Activated naive CD8-positive, alpha-beta T cell treated with anti-CD3 and anti-CD28 coated beads, Interleukin-2, amount 50 U/mL, for 24 hours (primary cell): Measurements from ENCODE around the gene KIF12.

Experiments
- ATAC-seq: fragments of 150-1000 bp; cut with Tn5 transposase; one replicate; pipeline ENCODE4 v1.10.0; 2021
- DNase-seq: peaks from one replicate; pipeline ENCODE4 v3.0.0; 2021
- H3K27ac Mint-ChIP-seq: one replicate; pipeline ENCODE4 v1.8.0; 2021; ENCODE audit warnings: mild to moderate bottlenecking, mixed read lengths
- H3K27me3 Mint-ChIP-seq: one replicate; pipeline ENCODE4 v1.8.0; 2021; ENCODE audit warnings: mixed read lengths
- H3K36me3 Mint-ChIP-seq: one replicate; pipeline ENCODE4 v1.8.0; 2021; ENCODE audit warnings: low read depth, mixed read lengths
- H3K4me1 Mint-ChIP-seq: one replicate; pipeline ENCODE4 v1.8.0; 2021; ENCODE audit warnings: mixed read lengths
- H3K4me3 Mint-ChIP-seq: one replicate; pipeline ENCODE4 v1.8.0; 2021; ENCODE audit warnings: mild to moderate bottlenecking, moderate library complexity, mixed read lengths
- H3K9me3 Mint-ChIP-seq: one replicate; pipeline ENCODE4 v1.8.0; 2021; ENCODE audit warnings: mixed read lengths

Gene KIF12

DNA sequence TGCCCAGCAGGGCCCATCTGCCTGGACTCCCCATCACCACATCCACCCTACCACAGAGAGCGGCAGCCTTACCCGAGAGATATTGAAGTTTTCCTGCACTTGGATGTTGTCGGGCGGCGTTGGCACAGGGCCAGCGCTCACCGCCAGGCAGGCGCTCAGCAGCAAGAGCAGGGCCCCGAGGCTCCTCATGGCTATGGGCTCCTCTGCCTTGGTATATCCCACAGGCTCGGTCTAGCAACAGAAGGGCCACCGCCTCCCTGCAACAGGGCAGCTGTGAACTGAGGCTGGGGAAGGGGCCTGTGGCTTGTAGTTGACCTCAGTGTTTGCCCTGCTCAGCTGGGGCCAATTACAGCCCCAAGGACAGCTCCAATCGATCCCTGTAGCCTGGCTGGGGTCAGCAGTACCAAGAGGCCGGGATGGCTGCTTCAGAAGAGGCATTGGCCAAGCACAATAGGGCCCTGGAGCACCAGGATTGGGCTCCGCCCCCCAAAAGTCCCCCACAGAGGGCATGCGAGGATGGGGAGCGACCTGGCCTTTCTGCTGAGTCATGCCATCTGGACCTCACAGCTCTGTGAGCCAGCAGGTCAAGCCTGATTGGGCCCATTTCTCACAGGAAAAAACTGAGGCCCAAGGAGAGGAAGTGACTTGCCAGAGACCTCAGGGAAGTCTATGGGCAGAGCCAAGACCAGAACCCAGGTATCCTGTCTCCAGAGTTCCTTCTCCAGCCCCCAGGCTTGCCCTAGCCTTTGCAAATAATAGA lies 20.9 kb downstream of the KIF12 start, which contains the start of gene AMBP:
Gene AMBP, minus strand, starts transcription at position 280 of the 760 bp plus-strand sequence. Its CDS starts 91 bp downstream, at position 189.
- H3K27ac Mint-ChIP-seq = peak within 1 kb of the TSS; percentile 21
- H3K9me3 Mint-ChIP-seq = no peaks in the 10 kb centered on the region
- H3K27me3 Mint-ChIP-seq = peaks cover 12% of the 10 kb centered on the region
- H3K36me3 Mint-ChIP-seq = no peaks in the 10 kb centered on the region
- DNase-seq = no peak
- ATAC-seq = no peak
- no peaks in the 10 kb centered on the region for H3K4me1 Mint-ChIP-seq
- H3K4me3 Mint-ChIP-seq = no peak within 1 kb of the TSS

DNA sequence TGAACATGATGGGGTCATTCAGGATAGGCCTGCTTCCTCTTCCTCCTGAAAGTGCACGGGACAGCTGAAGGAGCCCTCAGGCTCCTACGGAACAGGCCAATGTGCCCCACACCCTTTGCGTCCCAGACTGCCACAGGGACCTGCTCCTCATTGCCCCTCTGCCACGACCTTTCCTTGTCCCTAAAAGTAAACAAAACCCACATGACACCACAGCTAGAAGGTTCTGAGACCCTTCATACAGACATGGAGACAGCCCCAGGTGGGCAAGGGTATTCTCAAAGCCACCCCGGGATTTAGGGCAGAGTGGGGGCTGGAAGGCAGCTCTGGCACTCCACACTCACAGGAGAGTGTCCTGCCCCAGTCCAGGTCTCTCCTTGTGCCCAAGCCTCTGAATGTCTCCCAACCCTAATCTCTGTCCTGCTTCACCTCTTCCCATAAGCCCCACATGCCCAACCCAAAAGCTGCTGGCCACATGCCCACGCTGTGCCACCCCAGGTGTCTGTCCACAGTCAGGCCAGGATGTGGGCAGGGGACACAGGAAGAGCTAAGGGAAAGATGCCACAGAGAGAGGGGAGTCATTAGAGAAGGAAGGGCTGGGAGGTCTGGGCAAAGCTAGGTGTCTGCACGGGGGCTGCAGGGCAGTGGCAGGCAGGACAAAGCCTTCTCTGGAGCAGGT lies 21.8 kb downstream of the KIF12 start:
- Mint-ChIP-seq H3K9me3 (no peaks in the 10 kb centered on the region), H3K4me1 (no peaks in the 10 kb centered on the region), H3K27me3 (peaks cover 12% of the 10 kb centered on the region), H3K36me3 (no peaks in the 10 kb centered on the region), H3K27ac (no peak overlapping the region), H3K4me3 (no peak overlapping the region)
- DNase-seq = no peak
- no peak for ATAC-seq

DNA sequence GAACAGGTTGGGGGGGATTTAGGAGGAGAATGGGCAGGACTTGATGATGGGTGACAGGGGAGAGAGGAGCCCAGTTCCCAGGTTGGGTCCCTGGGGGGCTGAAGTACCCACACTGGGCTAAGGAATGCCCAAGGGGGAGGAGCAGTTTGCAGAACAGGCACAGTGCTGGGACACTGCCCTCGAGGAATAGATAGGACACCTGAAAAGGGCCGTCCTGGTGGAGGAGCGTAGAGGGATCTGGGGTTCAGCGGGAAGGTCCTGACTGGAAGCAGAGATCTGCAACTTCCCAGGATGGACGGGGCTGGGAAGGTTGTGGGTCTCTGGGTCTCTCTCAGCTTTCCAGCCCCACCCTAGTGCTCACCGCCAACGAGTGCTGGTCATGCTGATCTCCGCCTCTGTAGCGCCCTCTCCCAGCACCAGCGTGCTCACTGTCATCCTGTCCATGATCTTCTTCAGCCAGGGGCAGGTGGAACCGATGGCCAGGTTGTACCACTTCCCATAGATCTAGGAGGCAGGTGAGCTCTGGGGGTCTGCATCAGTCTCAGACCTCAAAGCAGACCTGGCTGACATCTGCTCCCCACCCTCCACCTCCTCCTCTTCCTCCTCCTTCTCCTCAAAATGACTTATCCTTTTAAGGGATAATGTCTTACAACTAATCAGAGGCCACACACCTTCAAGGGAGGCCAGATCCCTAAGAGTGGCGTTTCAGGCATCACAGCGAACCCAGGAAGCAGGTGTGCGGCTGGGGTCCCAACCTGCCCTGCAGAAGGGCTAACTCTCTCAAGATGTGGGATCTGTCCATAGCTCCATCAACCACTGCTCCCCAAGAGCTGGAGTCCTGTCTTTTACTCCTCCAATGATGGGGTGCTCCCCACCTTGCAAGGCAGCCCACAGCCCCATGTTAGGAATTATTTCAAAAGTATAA lies 22.6 kb downstream of the KIF12 start:
- Mint-ChIP-seq H3K4me1 (no peaks in the 10 kb centered on the region), H3K4me3 (no peak overlapping the region), H3K27ac (no peak overlapping the region), H3K36me3 (no peaks in the 10 kb centered on the region), H3K27me3 (peaks cover 12% of the 10 kb centered on the region), H3K9me3 (no peaks in the 10 kb centered on the region)
- DNase-seq (no peak), ATAC-seq (no peak)

DNA sequence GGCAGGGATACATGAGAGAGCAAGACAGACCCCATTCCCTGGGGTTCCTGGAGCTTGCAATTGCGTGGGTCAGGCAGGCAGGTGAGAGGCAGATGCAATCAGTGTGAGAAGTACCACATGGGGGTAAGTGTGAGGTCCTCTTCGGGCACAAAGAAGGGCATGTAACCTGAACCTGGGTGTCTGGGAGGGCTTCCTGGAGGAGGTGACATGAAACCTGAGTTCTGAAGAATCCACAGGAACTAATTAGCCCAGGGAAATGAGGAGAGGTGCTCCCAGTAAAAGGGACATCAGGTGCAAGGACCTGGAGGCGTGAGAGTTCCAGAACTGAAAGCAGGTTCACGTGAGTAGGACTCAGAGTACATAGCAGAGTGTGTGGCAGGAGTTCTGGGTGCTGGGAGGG lies 23.5 kb downstream of the KIF12 start:
- no peak overlapping the region for H3K4me3 Mint-ChIP-seq
- H3K36me3 Mint-ChIP-seq = no peaks in the 10 kb centered on the region
- H3K9me3 Mint-ChIP-seq = no peaks in the 10 kb centered on the region
- no peak for DNase-seq
- ATAC-seq = no peak
- H3K4me1 Mint-ChIP-seq = no peaks in the 10 kb centered on the region
- H3K27me3 Mint-ChIP-seq = peaks cover 12% of the 10 kb centered on the region
- H3K27ac Mint-ChIP-seq = no peak overlapping the region

DNA sequence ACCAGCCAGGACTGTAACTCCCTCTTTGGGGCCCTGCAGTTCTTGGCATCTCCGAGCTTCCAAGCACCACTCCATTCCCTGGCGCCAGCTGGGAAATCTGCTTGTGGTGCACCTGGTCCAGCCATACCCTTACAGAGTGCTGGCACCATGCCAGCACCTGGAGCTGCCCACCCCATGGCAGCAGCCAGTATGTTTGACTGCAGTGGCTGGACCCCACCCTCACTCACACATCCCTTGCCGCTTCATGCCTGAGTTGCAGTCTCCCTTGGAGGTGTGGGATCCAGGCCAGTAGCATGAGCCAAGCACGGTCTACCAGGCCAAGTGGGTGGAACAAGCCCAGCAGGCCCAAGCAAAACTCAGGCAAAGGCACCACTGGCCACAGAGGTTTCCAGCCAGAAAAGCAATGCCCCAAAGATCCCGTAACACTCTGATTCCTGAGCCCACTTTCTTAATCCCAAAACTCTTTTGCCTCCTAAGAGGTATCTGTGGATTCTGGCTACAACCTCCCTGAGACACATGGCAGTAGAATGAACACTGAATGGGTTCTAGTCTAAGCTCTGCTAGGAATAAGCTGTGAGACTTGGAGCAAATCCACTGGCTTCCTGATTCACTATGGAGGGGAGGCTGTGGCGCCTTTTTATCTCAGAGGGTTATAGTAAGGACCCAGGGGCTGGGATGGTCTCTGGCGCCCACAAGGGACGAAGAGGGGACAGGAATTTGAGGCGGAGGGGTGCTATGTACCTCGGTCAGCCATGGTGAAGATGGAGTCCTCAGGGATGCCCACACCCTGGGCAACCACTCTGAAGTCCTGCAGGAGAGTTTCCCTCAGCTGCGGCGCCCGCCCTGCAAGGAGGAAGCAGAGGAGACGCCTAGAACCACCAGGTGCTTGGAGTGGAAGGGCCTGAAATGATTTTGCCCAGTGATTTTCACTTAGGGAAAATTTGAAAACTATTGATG lies 26.6 kb downstream of the KIF12 start:
- DNase-seq (no peak), ATAC-seq (no peak)
- Mint-ChIP-seq H3K36me3 (no peaks in the 10 kb centered on the region), H3K27me3 (peaks cover 12% of the 10 kb centered on the region), H3K4me3 (no peak overlapping the region), H3K27ac (no peak overlapping the region), H3K9me3 (no peaks in the 10 kb centered on the region), H3K4me1 (no peaks in the 10 kb centered on the region)

DNA sequence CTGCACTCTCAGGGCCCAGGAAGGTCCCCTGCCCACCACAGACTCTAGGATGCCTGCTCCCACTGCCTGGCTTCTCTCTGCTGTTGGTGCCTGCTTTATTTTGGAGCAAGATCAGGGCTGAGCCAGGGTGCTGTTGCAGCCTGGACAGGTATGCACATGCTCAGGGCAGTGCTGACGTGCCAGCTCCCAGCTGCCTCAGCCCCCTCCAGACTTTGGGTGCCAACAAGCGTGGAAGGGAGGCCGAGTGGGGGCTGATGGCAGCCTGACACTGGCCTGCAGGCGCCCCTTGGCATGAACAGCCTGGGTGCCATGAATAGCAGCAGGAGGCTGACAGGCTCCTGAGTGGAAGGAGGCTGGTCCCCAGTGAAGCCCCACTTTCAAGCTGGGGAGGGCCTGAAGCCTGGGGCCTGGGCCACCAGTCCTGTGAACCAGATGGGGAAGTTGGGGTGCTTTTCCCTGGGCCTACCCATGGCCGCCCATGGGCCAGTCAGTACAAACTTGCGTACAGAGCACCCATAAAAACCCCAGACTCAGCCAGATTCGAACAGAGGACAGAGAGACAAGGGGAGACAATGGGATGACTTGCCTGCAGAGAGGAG lies 27.8 kb downstream of the KIF12 start:
- ATAC-seq = no peak
- H3K4me1 Mint-ChIP-seq = no peaks in the 10 kb centered on the region

DNA sequence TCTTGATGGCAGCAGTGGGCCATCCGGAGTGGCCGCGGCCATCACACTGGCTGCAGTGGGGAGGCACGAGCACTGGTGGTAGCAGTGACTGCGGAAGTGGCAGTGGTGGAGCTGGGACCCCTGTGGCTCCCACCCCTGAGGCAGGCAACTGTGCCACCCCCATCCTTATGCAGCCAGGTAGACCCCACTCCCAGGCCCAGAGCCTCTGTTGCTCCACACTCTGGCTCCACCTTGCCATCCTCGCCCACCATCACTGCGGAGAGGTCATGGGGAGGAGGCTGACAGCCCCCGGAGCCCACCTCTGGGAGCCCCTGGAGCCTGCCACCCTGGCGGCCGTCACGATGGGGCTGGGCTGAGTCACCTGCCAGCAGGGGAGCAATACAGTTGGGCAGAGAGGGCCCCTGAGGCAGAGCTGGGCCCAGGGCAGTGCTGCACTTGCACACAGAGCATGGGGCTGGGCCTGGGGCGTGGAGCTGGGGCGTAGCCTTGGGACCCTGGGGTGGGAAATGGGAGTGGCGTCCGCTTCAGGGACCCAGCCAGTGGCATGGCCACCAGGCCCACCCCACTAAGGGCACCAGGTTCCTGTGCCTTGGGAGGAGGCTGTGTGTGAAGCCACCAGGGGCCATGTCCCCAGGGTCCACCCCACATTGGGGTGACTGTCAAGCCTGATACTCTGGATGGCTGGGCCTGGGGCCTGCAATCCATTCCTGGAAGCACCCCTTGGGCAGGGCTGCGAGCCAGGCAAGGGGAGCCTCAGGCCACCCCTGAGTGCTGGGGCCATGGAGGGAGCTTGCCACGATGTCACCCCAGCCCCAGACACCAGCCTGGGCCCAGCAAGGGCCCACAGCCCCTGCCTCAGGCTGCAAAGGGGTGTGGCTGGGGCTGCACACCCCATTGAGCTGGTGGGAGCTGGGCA lies 28.6 kb downstream of the KIF12 start:
- peaks cover 7% of the 10 kb centered on the region for H3K27me3 Mint-ChIP-seq

More for the DNA sequence above, 27.8 kb downstream of the KIF12 start:
- H3K9me3 Mint-ChIP-seq = no peaks in the 10 kb centered on the region
- H3K36me3 Mint-ChIP-seq = no peaks in the 10 kb centered on the region
- no peak for DNase-seq
- peaks cover 13% of the 10 kb centered on the region for H3K27me3 Mint-ChIP-seq
- no peak overlapping the region for H3K27ac Mint-ChIP-seq
- H3K4me3 Mint-ChIP-seq = no peak overlapping the region

DNA sequence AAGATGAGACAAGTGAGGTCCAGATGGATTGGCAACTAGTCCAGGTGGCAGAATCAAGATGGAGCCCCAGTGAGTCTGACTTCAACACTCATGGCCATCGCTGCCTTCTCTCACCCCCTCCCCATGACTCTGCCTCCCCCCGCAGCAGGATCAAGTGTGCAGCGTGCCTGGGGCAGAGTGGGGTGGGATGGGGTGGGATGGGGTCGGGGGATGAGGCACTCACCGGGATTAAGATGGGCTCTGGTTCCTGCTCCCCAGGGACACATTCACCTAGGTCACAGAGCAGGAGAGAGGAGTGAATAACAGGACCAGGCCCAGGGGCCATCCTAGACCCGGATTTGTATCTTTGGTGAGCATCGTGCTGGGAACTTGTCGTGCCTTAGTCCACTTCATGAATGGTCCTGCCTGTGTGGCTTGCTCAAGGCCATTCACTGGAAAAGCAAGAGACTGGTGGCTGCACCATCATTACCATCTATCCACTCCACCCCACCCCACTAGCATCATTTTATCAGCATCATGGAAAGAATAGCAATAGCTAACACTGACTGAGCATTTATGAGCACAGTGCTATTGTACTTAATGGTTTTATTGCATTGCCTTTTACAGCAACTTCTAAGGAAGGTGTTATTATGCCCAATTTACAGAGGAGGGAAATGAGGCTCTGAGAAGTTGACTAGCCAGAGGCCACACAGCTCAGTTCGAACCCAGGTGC lies 29.5 kb downstream of the KIF12 start:
- H3K4me1 Mint-ChIP-seq = no peaks in the 10 kb centered on the region
- ATAC-seq (no peak), DNase-seq (no peak)
- H3K27me3 Mint-ChIP-seq = peaks cover 6% of the 10 kb centered on the region
- no peak overlapping the region for H3K4me3 Mint-ChIP-seq
- no peak overlapping the region for H3K27ac Mint-ChIP-seq
- no peaks in the 10 kb centered on the region for H3K9me3 Mint-ChIP-seq
- H3K36me3 Mint-ChIP-seq = no peaks in the 10 kb centered on the region

More for the DNA sequence above, 28.6 kb downstream of the KIF12 start:
- Mint-ChIP-seq H3K27ac (no peak overlapping the region), H3K4me3 (no peak overlapping the region), H3K4me1 (no peaks in the 10 kb centered on the region), H3K9me3 (no peaks in the 10 kb centered on the region), H3K36me3 (no peaks in the 10 kb centered on the region)
- DNase-seq (no peak), ATAC-seq (no peak)

DNA sequence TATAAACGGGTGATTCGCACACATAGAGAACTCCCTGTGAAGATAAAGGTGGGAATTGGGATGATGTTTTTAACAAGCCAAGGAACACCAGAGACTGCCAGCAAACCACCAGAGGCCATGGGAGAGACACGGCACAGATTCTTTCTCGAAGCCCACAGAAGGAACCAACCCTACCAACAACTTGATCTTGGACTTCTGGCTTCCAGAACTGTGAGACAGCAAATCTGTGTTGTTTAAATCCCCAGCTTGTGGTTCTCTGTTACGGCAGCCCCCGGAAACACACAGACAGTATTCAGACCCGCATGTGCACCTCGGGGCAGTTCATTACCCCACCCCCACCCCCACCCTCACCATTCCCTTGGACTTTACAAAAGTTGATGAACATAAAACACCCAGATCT lies 33.8 kb downstream of the KIF12 start:
- no peaks in the 10 kb centered on the region for H3K4me1 Mint-ChIP-seq
- H3K36me3 Mint-ChIP-seq = no peaks in the 10 kb centered on the region
- no peaks in the 10 kb centered on the region for H3K9me3 Mint-ChIP-seq
- DNase-seq (no peak), ATAC-seq (no peak)
- no peak overlapping the region for H3K27ac Mint-ChIP-seq
- no peak overlapping the region for H3K4me3 Mint-ChIP-seq
- H3K27me3 Mint-ChIP-seq = peaks cover 3% of the 10 kb centered on the region

DNA sequence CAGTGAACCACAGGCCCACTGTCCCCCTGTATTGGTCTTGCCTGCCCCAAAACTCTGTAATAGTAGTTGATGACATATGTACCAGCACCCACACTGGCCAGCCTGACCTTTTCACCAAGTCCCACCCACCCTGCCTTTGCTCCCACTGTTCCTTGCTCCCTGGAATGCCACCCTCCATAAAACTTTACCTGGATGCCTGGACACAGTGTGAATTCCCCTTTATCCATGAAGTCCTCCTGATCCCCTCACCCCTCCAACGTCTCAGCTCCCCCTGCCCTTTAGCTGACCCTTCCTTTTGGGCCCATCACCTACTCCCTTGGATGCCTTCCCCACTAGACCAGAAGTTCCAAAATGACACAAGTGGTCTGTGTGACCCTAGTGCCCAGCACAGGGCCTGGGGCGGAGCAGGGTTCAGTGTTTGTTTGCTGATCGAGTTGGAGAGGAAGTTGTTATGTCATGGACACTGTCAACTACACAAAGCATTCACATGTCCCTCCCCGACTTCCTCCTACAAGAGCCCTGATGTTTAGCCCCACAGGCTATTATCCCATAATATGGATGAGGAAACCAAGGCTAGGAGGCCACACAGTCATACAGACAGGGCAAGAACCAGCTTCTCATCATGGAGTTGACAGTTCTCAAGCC lies 37.1 kb downstream of the KIF12 start:
- ATAC-seq (no peak), DNase-seq (no peak)
- no peak overlapping the region for H3K27ac Mint-ChIP-seq
- no peak overlapping the region for H3K4me3 Mint-ChIP-seq
- H3K9me3 Mint-ChIP-seq = no peaks in the 10 kb centered on the region
- H3K27me3 Mint-ChIP-seq = peaks cover 3% of the 10 kb centered on the region
- H3K4me1 Mint-ChIP-seq = no peaks in the 10 kb centered on the region
- no peaks in the 10 kb centered on the region for H3K36me3 Mint-ChIP-seq

DNA sequence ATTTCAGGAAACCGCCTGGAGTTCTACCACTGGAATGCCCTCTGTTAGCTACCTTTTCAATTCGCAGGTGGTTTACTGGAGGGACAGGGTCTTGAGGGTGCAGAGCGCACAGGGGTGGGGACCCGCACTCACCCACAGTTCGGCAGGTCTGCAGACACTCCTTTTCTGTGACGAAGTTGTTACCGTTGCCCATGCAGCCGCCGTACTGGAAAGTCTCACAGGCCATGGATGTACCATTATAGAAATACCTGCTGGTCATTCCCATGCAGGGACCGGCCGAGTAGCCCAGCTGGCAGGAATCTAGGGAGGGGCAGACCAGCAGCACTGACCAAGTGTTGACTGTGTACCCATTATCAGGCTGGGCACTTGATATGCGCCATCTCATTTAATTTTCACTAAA lies 37.8 kb downstream of the KIF12 start:
- no peaks in the 10 kb centered on the region for H3K4me1 Mint-ChIP-seq
- H3K36me3 Mint-ChIP-seq = no peaks in the 10 kb centered on the region
- no peak for ATAC-seq
- no peak for DNase-seq
- no peak overlapping the region for H3K4me3 Mint-ChIP-seq
- no peak overlapping the region for H3K27ac Mint-ChIP-seq
- H3K27me3 Mint-ChIP-seq = no peaks in the 10 kb centered on the region
- H3K9me3 Mint-ChIP-seq = no peaks in the 10 kb centered on the region

DNA sequence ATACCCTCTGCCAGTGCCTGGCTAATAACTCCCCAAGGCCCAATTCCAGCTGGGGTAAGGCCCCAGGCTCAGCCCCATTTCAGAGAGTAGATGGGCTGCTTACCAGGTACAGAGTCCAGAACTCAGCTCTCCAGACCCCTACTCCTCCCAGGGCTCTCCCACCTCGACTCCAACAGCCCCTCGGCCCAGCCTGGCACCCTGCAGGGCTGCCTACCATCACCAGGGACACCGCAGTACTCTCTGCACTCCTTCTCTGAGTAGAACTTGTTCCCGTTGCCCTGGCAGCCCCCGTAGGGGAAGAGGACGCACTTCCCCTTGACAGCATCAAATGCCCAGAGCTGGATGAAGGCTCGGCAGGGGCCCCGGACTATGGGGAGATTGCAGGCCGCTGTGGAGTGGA lies 38.4 kb downstream of the KIF12 start:
- no peaks in the 10 kb centered on the region for H3K9me3 Mint-ChIP-seq
- H3K4me3 Mint-ChIP-seq = no peak overlapping the region
- H3K4me1 Mint-ChIP-seq = no peaks in the 10 kb centered on the region
- H3K27ac Mint-ChIP-seq = no peak overlapping the region
- H3K36me3 Mint-ChIP-seq = no peaks in the 10 kb centered on the region
- ATAC-seq (no peak), DNase-seq (no peak)
- no peaks in the 10 kb centered on the region for H3K27me3 Mint-ChIP-seq
